Activated CD4-positive, alpha-beta T cell treated with anti-CD3 and anti-CD28 coated beads for 36 hours (primary cell): ENCODE data around the gene ARGLU1. TPM values are rescaled to one million over a fixed set of nuclear protein-coding genes. Genes with fewer than 3 reads are reported as not detected.

ENCODE experiments used
- ATAC-seq: fragments of 200-7000 bp; cut with Tn5 transposase; one replicate; pipeline ENCODE4 v1.10.0; 2021; ENCODE audit warnings: mild to moderate bottlenecking, moderate library complexity
- CTCF ChIA-PET: fragments of 350-600 bp; sonication (Branson Sonifier 250); formaldehyde crosslinking; loops from one replicate; lab custom pipeline; 2021; ENCODE audit warnings: antibody characterized with exemption; lab: Charles Lee
- POLR2A ChIA-PET: fragments of 350-600 bp; sonication (Branson Sonifier 250); formaldehyde crosslinking; loops from one replicate; lab custom pipeline; 2021; ENCODE audit warnings: antibody characterized with exemption, inconsistent platforms; lab: Charles Lee
- DNase-seq: peaks from one replicate; pipeline ENCODE4 v3.0.0-alpha.2; 2020
- H3K27ac Mint-ChIP-seq: one replicate; pipeline ENCODE4 v1.8.0; 2021; ENCODE audit warnings: mixed read lengths
- H3K27me3 Mint-ChIP-seq: one replicate; pipeline ENCODE4 v1.8.0; 2021; ENCODE audit warnings: mixed read lengths
- H3K36me3 Mint-ChIP-seq: one replicate; pipeline ENCODE4 v1.8.0; 2021; ENCODE audit warnings: low read depth, mixed read lengths
- H3K4me1 Mint-ChIP-seq: one replicate; pipeline ENCODE4 v1.8.0; 2021; ENCODE audit warnings: mixed read lengths
- H3K4me3 Mint-ChIP-seq: one replicate; pipeline ENCODE4 v1.8.0; 2021; ENCODE audit warnings: mild to moderate bottlenecking, moderate library complexity, mixed read lengths
- H3K9me3 Mint-ChIP-seq: one replicate; pipeline ENCODE4 v1.8.0; 2021; ENCODE audit warnings: low read depth, mixed read lengths
- intact Hi-C, 2 experiments: fragments of 100-400 bp; cut with DNase I in 1 of 2; cut with micrococcal nuclease in 1 of 2; formaldehyde crosslinking; loops; one replicate each; pipeline versions ENCODE4 v1.14.2 to v1.15.1; 2022 to 2024; cut with DNase I, micrococcal nuclease
- total RNA-seq, 2 experiments: library from RNA; stranded (reverse); gene quantifications; one replicate each; pipeline ENCODE4 v1.2.3, GENCODE V29; 2021

The ARGLU1 gene
- total RNA-seq, 2 experiments from 2014 or later: 68.8 to 94.2 TPM

DNA sequence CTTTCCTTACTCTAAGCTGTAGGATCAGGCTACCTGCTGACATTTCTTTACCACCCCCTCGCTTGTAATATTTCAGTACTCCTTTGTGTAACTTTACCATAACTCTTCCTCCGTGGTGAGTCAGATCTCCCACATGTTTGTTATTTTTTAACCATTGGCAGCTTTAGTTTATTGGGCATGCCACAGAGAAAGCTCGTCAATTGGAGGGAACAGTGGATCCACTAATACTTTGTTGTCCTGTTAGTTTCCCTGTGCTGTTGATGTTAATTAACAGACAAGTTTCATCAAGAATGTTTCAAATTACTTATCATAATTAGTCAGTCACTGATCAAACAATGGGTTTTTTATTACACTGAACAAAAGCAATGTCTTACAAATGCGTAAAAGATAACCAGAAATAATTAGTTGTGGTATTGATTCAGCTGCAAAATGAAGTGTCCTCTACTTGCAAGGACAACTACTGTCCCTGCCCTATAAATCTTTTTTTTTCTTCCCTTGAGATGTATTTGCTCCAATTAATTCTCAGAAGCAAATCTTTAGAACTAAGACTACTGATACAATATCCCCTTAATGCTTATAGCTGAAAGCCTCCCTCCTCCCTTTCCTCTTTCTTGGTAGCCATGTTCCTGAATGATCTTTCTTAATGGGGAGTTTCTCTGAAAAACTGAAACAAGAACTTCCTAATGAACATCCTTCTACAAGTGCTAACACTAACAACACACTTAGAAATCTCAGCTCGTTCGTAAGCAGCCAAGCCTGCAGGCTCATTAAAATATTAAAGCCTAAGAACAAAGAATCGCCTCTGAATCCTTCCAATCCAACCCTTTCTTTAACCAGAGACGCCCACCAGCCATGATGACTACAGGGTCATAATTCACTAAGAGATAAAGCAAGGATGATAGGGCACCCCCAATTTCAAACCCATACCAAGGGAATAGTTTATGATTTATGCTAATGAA lies 54.6 kb downstream of the ARGLU1 start:
- H3K4me1 Mint-ChIP-seq: no peaks in the 10 kb centered on the region
- intact Hi-C loops: no loop called here
- POLR2A ChIA-PET: no interaction called here
- no peak overlapping the region for H3K4me3 Mint-ChIP-seq
- CTCF ChIA-PET: no interaction called here
- H3K36me3 Mint-ChIP-seq: no peaks in the 10 kb centered on the region
- ATAC-seq (no peak), DNase-seq (no peak)
- no peaks in the 10 kb centered on the region for H3K9me3 Mint-ChIP-seq
- peaks cover 20% of the 10 kb centered on the region for H3K27me3 Mint-ChIP-seq
- H3K27ac Mint-ChIP-seq: no peak overlapping the region

DNA sequence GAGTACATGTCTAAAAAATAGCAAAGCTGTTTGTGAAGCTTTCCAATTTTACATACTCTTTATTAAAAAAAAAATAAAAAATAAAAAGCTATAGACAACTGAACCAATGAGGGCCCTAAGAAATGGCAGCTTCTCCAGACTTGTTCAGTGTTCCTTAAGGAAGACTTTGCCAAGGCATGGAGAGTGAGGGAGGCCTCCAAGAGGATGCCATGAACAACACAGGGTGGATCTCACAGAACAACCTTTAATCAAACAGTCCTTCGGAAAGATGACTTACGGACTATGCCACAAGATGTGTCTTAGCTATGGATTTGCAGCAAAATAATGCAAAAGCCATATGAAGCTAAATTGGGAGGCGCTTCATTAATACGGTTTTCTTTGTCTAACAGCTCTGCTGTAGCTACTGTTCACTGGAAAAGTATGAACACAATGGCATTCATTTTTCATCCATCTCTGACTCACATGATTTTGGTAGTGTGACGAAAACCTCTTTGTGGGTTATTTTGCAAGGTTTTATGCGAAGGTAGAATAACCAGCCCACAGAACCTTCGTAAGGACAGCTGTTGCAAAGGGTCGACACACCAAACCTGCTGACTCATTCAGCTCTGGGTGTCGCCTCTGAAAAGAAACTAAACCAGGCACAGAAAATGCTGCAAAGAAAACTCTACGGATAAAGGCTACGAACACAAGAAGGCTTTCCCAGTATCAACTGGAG lies 60.2 kb downstream of the ARGLU1 start:
- DNase-seq: peak; percentile 16
- no peaks in the 10 kb centered on the region for H3K9me3 Mint-ChIP-seq
- H3K27me3 Mint-ChIP-seq: peaks cover 13% of the 10 kb centered on the region
- peaks cover 2% of the 10 kb centered on the region for H3K4me1 Mint-ChIP-seq
- H3K4me3 Mint-ChIP-seq: no peak overlapping the region
- CTCF ChIA-PET: no interaction called here
- POLR2A ChIA-PET: no interaction called here
- intact Hi-C loops: no loop called here
- peak; percentile 55 for ATAC-seq
- no peaks in the 10 kb centered on the region for H3K36me3 Mint-ChIP-seq
- no peak overlapping the region for H3K27ac Mint-ChIP-seq

DNA sequence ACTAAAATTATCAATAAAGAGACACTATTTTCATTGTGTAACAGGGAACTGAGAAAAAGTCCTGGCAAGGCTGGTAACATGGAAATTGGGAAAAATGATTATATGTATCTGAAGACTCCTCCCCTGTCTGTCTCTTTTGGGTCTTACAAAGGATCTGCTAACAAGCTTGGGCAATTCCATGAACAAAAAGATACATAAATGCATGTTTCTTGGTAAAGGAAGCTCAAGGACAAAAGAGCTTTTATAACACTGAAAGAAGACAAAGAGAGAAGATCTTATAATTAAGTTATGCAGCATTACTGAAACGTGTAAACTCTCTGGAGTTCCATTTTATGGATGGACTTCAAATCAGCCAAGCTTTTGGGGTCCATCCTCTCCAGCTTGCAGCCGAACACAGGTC lies 61.7 kb downstream of the ARGLU1 start:
- Mint-ChIP-seq H3K36me3 (no peaks in the 10 kb centered on the region), H3K27ac (no peak overlapping the region), H3K4me1 (peaks cover 2% of the 10 kb centered on the region), H3K27me3 (peaks cover 17% of the 10 kb centered on the region), H3K4me3 (no peak overlapping the region), H3K9me3 (no peaks in the 10 kb centered on the region)
- POLR2A ChIA-PET: no interaction called here
- intact Hi-C loops: no loop called here
- CTCF ChIA-PET: no interaction called here
- no peak for ATAC-seq
- no peak for DNase-seq

DNA sequence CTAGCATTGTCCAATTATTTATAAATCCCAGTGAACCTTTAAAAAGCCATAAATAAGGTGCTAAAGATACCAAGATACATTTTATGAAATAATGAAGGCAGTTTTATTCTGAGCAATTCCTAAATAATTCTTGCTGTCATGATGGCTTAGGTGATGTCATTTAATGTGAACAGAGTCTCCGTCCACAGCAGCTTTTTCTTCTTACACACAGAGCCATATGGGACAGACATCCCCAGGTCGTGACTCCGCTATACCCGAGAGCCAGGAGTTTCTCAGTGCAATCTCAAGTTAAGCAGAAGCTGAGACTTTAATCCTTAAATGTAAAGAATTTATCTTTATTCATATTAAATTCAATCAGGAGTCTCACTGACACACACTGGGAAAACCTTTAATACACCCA lies 62.2 kb downstream of the ARGLU1 start:
- Mint-ChIP-seq H3K4me1 (peaks cover 2% of the 10 kb centered on the region), H3K9me3 (no peaks in the 10 kb centered on the region), H3K27me3 (peaks cover 17% of the 10 kb centered on the region), H3K4me3 (no peak overlapping the region), H3K36me3 (no peaks in the 10 kb centered on the region), H3K27ac (no peak overlapping the region)
- DNase-seq (no peak), ATAC-seq (no peak)
- CTCF ChIA-PET: interaction anchor here (0.6 kb wide), 1 partner anchor 12 kb away, joined by 4 read pairs; no protein-coding TSS in a partner anchor
- intact Hi-C loops: no loop called here
- POLR2A ChIA-PET: no interaction called here

DNA sequence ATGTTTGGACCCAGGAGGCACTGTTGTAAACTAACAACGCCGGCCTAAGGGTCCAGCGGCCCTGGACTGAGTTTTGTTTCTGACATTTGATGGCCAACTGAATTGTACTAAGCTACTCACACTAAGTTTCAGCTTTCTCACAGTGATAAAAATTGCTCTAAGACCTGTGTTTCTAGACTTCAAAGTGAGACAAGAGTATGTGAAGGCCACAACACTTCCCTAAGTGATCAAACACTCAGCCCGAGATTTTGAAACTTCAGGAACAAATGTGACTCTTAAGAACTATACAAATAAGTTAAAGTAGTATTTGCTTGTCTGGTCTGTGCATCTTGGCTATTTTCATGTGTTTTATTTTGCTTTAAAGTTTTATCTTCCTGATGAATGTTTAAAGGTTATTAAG lies 62.6 kb downstream of the ARGLU1 start:
- Mint-ChIP-seq H3K36me3 (no peaks in the 10 kb centered on the region), H3K9me3 (no peaks in the 10 kb centered on the region), H3K27ac (no peak overlapping the region), H3K4me3 (no peak overlapping the region), H3K4me1 (peaks cover 2% of the 10 kb centered on the region), H3K27me3 (peaks cover 21% of the 10 kb centered on the region)
- ChIA-PET POLR2A (no interaction called here), CTCF (interaction anchor here (0.6 kb wide), 1 partner anchor 12 kb away, joined by 4 read pairs; no protein-coding TSS in a partner anchor)
- intact Hi-C loops: no loop called here
- DNase-seq (no peak), ATAC-seq (no peak)

DNA sequence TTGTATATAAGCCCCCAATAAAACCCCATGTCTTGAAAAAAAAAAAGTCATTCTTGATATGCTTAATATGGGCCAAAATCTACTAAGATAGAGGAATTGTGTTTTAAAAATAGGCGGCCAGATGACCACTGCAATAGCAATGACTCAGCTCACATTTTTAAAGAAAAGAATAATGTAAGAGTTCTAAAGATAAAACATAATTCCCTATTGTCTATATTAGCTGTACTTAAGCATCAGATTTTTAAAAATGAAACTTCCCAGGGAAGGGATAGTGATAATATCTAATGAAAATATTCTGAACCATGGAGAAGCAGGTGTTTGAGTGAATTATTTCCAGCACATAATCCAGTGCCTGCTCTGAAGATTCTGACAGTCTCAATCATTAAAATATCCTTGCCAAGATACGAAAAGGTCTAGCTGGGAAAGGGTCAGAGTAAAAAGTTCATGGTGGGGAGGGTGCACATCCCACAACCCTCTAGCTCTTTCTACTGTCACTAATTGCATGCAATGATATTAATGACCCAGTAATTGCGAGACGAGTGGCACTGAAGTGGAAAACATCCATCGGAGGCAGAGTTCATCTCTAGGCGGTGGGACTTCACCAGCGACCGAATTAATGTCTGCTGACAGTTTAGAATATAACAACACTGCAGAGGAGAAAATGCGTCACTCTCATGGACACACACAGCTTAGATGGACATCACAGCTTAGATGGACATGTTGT lies 64.0 kb downstream of the ARGLU1 start:
- peaks cover 22% of the 10 kb centered on the region for H3K27me3 Mint-ChIP-seq
- H3K9me3 Mint-ChIP-seq: no peaks in the 10 kb centered on the region
- H3K4me1 Mint-ChIP-seq: peaks cover 7% of the 10 kb centered on the region
- POLR2A ChIA-PET: interaction anchor here (0.7 kb wide), 1 partner anchor 50 kb away, joined by 11 read pairs; no protein-coding TSS in a partner anchor
- intact Hi-C loops: no loop called here
- no peak for DNase-seq
- no peak for ATAC-seq
- H3K36me3 Mint-ChIP-seq: no peaks in the 10 kb centered on the region
- CTCF ChIA-PET: interaction anchor here (0.7 kb wide), 1 partner anchor 81 kb away, joined by 3 read pairs; no protein-coding TSS in a partner anchor
- no peak overlapping the region for H3K27ac Mint-ChIP-seq
- no peak overlapping the region for H3K4me3 Mint-ChIP-seq

DNA sequence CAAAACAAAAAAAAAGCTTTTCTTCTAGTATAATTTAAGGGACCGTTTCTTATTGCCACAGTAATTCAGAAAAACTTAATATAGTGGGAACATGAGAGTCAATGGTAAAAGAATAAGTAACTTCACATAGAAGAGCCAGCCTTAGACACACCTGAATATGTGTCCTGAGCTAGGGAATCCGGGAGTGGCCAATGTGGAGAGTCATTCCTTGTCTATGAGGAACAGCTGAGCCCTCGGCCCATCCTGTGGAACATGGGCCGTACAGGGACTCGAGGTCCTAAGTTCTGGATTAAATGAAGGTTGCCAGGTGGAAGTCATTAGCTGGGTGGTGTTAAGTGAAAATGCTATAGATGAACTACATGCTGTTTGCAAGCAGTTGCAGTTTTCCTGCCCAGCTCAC lies 64.7 kb downstream of the ARGLU1 start:
- no peak for ATAC-seq
- Mint-ChIP-seq H3K9me3 (no peaks in the 10 kb centered on the region), H3K4me3 (no peak overlapping the region), H3K27ac (no peak overlapping the region), H3K27me3 (peaks cover 28% of the 10 kb centered on the region), H3K36me3 (no peaks in the 10 kb centered on the region), H3K4me1 (peaks cover 7% of the 10 kb centered on the region)
- DNase-seq: no peak
- CTCF ChIA-PET: interaction anchor here (0.7 kb wide), 1 partner anchor 80 kb away, joined by 3 read pairs; no protein-coding TSS in a partner anchor
- POLR2A ChIA-PET: no interaction called here
- intact Hi-C loops: no loop called here

DNA sequence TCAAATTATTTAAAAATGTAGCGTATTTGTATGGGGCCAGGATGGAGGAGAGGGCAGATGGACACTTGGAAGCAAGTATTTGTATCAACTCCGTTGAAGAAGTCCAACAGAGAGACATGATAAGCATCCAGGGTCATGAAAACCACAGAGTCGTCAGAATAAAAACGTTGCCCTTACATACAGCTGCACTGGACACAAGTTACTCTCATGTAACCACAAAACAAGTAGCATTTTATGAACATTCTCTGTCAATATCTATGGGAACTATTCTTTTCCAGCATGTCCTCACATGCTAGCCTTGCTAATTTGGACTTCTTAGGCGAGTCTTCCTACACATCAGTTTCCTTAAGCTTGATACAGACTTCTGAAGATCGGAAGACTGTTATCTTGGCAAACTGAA lies 67.5 kb downstream of the ARGLU1 start:
- Mint-ChIP-seq H3K27me3 (peaks cover 42% of the 10 kb centered on the region), H3K4me3 (no peak overlapping the region), H3K36me3 (no peaks in the 10 kb centered on the region), H3K27ac (no peak overlapping the region), H3K9me3 (no peaks in the 10 kb centered on the region), H3K4me1 (peaks cover 5% of the 10 kb centered on the region)
- CTCF ChIA-PET: no interaction called here
- intact Hi-C loops: no loop called here
- POLR2A ChIA-PET: no interaction called here
- DNase-seq: no peak
- no peak for ATAC-seq

DNA sequence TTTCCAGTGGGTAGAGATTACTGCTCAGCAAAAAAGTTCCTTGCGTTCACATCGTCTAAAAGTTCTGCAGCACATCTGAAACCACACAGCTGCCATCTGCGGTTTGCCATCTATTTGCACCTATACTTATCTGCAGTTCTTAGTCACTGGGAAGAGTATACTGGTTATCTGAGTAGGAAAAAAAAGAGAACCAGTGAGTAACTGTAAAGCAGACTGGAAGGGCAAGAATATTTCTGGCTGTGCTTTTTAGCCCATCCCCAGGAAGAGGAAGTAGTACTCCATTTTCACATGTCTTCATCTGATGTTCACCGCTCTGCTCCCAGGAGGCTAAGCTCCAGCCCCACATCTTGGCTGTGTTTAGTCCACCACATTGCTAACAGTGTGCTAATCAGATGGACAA lies 68.0 kb downstream of the ARGLU1 start:
- Mint-ChIP-seq H3K4me3 (no peak overlapping the region), H3K9me3 (no peaks in the 10 kb centered on the region), H3K36me3 (no peaks in the 10 kb centered on the region), H3K4me1 (peaks cover 5% of the 10 kb centered on the region), H3K27me3 (peaks cover 43% of the 10 kb centered on the region), H3K27ac (no peak overlapping the region)
- peak; percentile 11 for DNase-seq
- ChIA-PET POLR2A (no interaction called here), CTCF (no interaction called here)
- intact Hi-C loops: no loop called here
- ATAC-seq: peak; percentile 19

DNA sequence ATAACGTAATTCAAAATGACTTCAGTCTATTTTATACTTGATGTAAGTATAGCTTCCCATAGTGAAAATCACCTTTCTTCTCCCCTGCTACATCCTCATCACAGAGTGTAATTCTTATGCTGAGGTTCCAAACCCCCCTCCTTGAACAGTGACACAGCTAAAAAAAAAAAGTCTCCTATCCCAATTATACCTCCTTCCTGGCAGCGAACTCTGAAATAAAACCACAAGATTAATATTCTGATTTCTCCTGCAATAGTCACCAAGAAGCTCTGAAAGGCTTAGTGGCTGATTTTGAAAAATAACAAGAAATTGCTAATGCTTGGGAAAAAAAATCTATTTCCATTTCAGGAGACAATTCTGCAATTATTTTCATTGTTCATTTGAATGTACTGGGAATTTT lies 68.8 kb downstream of the ARGLU1 start:
- DNase-seq (no peak), ATAC-seq (no peak)
- Mint-ChIP-seq H3K9me3 (no peaks in the 10 kb centered on the region), H3K4me3 (no peak overlapping the region), H3K27me3 (peaks cover 45% of the 10 kb centered on the region), H3K4me1 (peaks cover 5% of the 10 kb centered on the region), H3K36me3 (no peaks in the 10 kb centered on the region), H3K27ac (no peak overlapping the region)
- ChIA-PET POLR2A (no interaction called here), CTCF (no interaction called here)
- intact Hi-C loops: no loop called here

DNA sequence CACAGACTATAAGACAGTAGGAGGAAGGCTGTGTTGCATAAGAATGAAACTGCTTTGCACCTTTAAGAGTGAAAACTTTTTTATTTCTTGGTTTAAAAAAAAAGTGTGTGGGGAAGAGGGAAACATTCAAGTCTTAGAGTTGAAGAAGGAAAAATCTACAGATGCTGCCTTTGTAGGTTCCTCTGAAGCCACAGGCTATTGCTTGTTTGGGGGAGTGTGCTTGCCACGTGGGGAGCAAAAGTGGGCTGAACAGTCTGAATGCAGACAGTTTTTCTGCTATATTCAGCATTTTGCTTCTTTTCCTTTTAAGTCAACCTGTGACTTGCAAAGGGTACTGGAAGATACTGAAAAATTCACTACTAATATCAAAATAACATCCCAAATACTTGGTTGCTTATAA lies 69.4 kb downstream of the ARGLU1 start:
- intact Hi-C loops: no loop called here

More for the DNA sequence above, 69.4 kb downstream of the ARGLU1 start:
- DNase-seq (no peak), ATAC-seq (no peak)
- Mint-ChIP-seq H3K27ac (no peak overlapping the region), H3K27me3 (peaks cover 49% of the 10 kb centered on the region), H3K4me1 (peaks cover 10% of the 10 kb centered on the region), H3K4me3 (no peak overlapping the region), H3K36me3 (no peaks in the 10 kb centered on the region), H3K9me3 (no peaks in the 10 kb centered on the region)
- POLR2A ChIA-PET: no interaction called here
- CTCF ChIA-PET: no interaction called here
